ENCODE results near the gene GOLGA5. TPM values are rescaled to one million over a fixed set of nuclear protein-coding genes. Genes with fewer than 3 reads are reported as not detected.

The GOLGA5 gene
- total and polyA plus RNA-seq, 2 of the 8 experiments (the other 6 are each of a cell fraction or from before 2014, with no cell fraction given) = 13.0 to 25.4 TPM

Other genes starting within 250 kb of the GOLGA5 start
- 57.4 and 57.9 TPM in 2 replicates for gene LGMN, start 45.7 kb upstream of the GOLGA5 start, total RNA-seq (2021; fragmentation: NEBNext Ultra II Directional; extraction: Animal tissue kit (Norgen Biotek cat#: 25700))
- gene LGMN, start 45.7 kb upstream of the GOLGA5 start, polyA plus RNA-seq (2011; rRNA removed) = 83.4 and 89.6 TPM in 2 replicates
- gene CHGA, start 128.8 kb downstream of the GOLGA5 start, total RNA-seq (2021; fragmentation: NEBNext Ultra II Directional; extraction: Animal tissue kit (Norgen Biotek cat#: 25700)) = 15.7 and 17.5 TPM in 2 replicates
- 18.2 and 28.2 TPM in 2 replicates for gene CHGA, start 128.8 kb downstream of the GOLGA5 start, polyA plus RNA-seq (2011; rRNA removed)